Sigmoid colon (tissue), 4 donors: Measurements from ENCODE around the gene NPAS2.

Experiments used
- POLR2AphosphoS5 ChIP-seq, 4 donors: sonication (generic); formaldehyde crosslinking; IDR thresholded peaks; one replicate each; pipeline ENCODE4 v1.6.1; 2017; ENCODE audit warnings: antibody characterized with exemption in 4 of 4
- TF ChIP-seq, protein P1 (sequence below), 4 experiments: fragments of 450-650 bp in 3 of 4; fragments of 200-600 bp in 1 of 4; IDR thresholded peaks; one replicate each; pipeline ENCODE4 v1.5.1; 2016 to 2019; ENCODE audit warnings: antibody characterized with exemption in 4 of 4, mild to moderate bottlenecking in 3 of 4, moderate library complexity in 2 of 4

DNA sequence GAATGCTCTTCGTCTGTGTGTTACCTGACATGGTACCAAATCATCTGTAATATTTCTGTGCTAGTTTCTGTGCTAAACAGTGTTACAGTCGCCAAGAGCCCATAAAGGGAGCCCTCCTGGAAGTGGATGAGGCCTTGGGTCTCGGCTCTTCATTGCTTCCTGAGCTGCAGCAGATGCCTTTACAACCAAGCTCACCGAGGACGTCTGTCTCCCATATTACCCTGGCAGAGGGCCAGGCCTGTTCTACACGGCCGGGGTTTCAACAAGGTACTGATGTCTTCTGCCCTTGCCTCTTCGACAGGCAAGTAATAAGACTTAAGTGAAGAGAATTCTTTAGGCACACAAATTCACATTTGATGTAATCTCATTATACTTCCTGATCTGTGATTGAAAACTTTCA lies 199.0 kb downstream of the NPAS2 start:
- no peak for TF ChIP-seq POLR2AphosphoS5 (IDR thresholded peaks at IDR 0.05)
- TF ChIP-seq, protein P1, sequence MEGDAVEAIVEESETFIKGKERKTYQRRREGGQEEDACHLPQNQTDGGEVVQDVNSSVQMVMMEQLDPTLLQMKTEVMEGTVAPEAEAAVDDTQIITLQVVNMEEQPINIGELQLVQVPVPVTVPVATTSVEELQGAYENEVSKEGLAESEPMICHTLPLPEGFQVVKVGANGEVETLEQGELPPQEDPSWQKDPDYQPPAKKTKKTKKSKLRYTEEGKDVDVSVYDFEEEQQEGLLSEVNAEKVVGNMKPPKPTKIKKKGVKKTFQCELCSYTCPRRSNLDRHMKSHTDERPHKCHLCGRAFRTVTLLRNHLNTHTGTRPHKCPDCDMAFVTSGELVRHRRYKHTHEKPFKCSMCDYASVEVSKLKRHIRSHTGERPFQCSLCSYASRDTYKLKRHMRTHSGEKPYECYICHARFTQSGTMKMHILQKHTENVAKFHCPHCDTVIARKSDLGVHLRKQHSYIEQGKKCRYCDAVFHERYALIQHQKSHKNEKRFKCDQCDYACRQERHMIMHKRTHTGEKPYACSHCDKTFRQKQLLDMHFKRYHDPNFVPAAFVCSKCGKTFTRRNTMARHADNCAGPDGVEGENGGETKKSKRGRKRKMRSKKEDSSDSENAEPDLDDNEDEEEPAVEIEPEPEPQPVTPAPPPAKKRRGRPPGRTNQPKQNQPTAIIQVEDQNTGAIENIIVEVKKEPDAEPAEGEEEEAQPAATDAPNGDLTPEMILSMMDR (IDR thresholded peaks at IDR 0.05), result no peak
